Loucy (cell line): ENCODE results near the gene GNB1L.

Experiments
- EZH2phosphoT487 ChIP-seq: fragments of 200-600 bp; IDR thresholded peaks from 2 replicates; pipeline ENCODE4 v1.6.1; 2018; ENCODE audit warnings: antibody characterized with exemption, mild to moderate bottlenecking, moderate library complexity, borderline replicate concordance
- TF ChIP-seq, protein P1 (sequence below): fragments of 200-600 bp; sonication (generic); conservative IDR thresholded peaks from 2 replicates; pipeline ENCODE4 v1.5.1; 2014; ENCODE audit warnings: mild to moderate bottlenecking, antibody characterized with exemption, low read length

- TF ChIP-seq, protein P1, sequence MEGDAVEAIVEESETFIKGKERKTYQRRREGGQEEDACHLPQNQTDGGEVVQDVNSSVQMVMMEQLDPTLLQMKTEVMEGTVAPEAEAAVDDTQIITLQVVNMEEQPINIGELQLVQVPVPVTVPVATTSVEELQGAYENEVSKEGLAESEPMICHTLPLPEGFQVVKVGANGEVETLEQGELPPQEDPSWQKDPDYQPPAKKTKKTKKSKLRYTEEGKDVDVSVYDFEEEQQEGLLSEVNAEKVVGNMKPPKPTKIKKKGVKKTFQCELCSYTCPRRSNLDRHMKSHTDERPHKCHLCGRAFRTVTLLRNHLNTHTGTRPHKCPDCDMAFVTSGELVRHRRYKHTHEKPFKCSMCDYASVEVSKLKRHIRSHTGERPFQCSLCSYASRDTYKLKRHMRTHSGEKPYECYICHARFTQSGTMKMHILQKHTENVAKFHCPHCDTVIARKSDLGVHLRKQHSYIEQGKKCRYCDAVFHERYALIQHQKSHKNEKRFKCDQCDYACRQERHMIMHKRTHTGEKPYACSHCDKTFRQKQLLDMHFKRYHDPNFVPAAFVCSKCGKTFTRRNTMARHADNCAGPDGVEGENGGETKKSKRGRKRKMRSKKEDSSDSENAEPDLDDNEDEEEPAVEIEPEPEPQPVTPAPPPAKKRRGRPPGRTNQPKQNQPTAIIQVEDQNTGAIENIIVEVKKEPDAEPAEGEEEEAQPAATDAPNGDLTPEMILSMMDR: no peak
- no peak for TF ChIP-seq EZH2phosphoT487
These were observed 13.6 kb downstream of the GNB1L start for GRCh38 chr22:19840955-19841640.
